HT-29 (cell line): ENCODE results near the gene SLC30A3. TPM values are rescaled to one million over a fixed set of nuclear protein-coding genes. Genes with fewer than 3 reads are reported as not detected.
"Not testable (repeated sequence)": the region's sequence is repeated elsewhere in the genome, so short reads cannot be mapped to it uniquely, and the experiment has no call there.

Experiments used
- DNase-seq: peaks from one replicate; pipeline ENCODE4 v3.0.0-alpha.2; 2015; ENCODE audit warnings: low spot score
- total RNA-seq: library from RNA; depleted of rRNA; stranded (reverse); fragments of >200 nt; shearing (Covaris generic); gene quantifications from 2 replicates; pipeline ENCODE4 v1.2.3, GENCODE V29; 2014

The SLC30A3 gene
- total RNA-seq, 1 experiment from 2014 or later, result not detected

- DNase-seq, result no peak
These were observed 22.6 kb upstream of the SLC30A3 start for GRCh38 chr2:27285481-27285880.

- DNase-seq, result no peak
These were observed 22.1 kb upstream of the SLC30A3 start for GRCh38 chr2:27284996-27285395.

- no peak for DNase-seq
These were observed 20.0 kb upstream of the SLC30A3 start for GRCh38 chr2:27282892-27283291.

GRCh38 chr2:27281855-27282559, 19.2 kb upstream of the SLC30A3 start, which contains the start of gene TRIM54:
TSS of gene TRIM54 (plus strand) at chr2:27282429. CDS start at chr2:27282732, 303 bp downstream.
- no peak for DNase-seq

GRCh38 chr2:27281442-27281841, 18.6 kb upstream of the SLC30A3 start:
- DNase-seq, result no peak

GRCh38 chr2:27280826-27281225, 18.0 kb upstream of the SLC30A3 start:
- no peak for DNase-seq

- no peak for DNase-seq
These were observed 15.2 kb upstream of the SLC30A3 start for GRCh38 chr2:27278010-27278409.

GRCh38 chr2:27275211-27276150, 12.6 kb upstream of the SLC30A3 start, which contains the start of gene DNAJC5G:
TSS of gene DNAJC5G (plus strand) at chr2:27275433. CDS start at chr2:27276729, 1,296 bp downstream.
- DNase-seq, result no peak

GRCh38 chr2:27272537-27273522, 10.0 kb upstream of the SLC30A3 start:
- not testable (repeated sequence) for DNase-seq

- DNase-seq, result no peak
These were observed 8.9 kb upstream of the SLC30A3 start for GRCh38 chr2:27271631-27272340.

- DNase-seq, result no peak
These were observed 7.8 kb upstream of the SLC30A3 start for GRCh38 chr2:27270670-27271069.

- no peak for DNase-seq
These were observed 7.3 kb upstream of the SLC30A3 start for GRCh38 chr2:27270131-27270530.

- not testable (repeated sequence) for DNase-seq
These were observed 5.4 kb upstream of the SLC30A3 start for GRCh38 chr2:27268296-27268695.

GRCh38 chr2:27265536-27265870, 2.7 kb upstream of the SLC30A3 start:
- DNase-seq, result no peak

GRCh38 chr2:27264753-27265535, 2.1 kb upstream of the SLC30A3 start:
- peak; percentile 38 for DNase-seq

GRCh38 chr2:27264253-27264752, 1.5 kb upstream of the SLC30A3 start:
- no peak for DNase-seq

- DNase-seq, result no peak
These were observed 723 bp upstream of the SLC30A3 start for GRCh38 chr2:27263287-27264252.

- DNase-seq, result no peak
These were observed 935 bp downstream of the SLC30A3 start for GRCh38 chr2:27261926-27262298.
